ENCODE measurements around the gene BTBD19. TPM values are rescaled to one million over a fixed set of nuclear protein-coding genes. Genes with fewer than 3 reads are reported as not detected.

The BTBD19 gene
- total RNA-seq, 1 experiment from 2014 or later: 11.6 TPM

- Histone ChIP-seq H3K27me3 (ENCODE audit: insufficient read depth, low read length) (no peaks in the 10 kb centered on the region), H3K79me2 (ENCODE audit: insufficient read depth, low read length) (no peaks in the 10 kb centered on the region), H3K36me3 (ENCODE audit: control insufficient read depth in 1 of 2, insufficient read depth in 2 of 2, low read length in 2 of 2) (no peaks in the 10 kb centered on the region), H2AFZ (ENCODE audit: low read depth, low read length, poor library complexity, severe bottlenecking) (no peak overlapping the region), H3K9me3 (ENCODE audit: control insufficient read depth in 1 of 2, insufficient read depth in 1 of 2, low read depth in 1 of 2, low read length in 2 of 2) (no peaks in the 10 kb centered on the region), H4K20me1 (ENCODE audit: insufficient read depth) (no peaks in the 10 kb centered on the region), H3K4me1 (ENCODE audit: control insufficient read depth in 1 of 2, insufficient read depth in 2 of 2, low read length in 2 of 2) (peaks cover 12 to 33% of the 10 kb centered on the region in 2 experiments; a peak in 3 of 4 replicates), H3K27ac (ENCODE audit: low read depth, low read length) (no peak overlapping the region), H3K4me3 (replicated peaks in 1 of 2; ENCODE audit: low read depth in 1 of 2, low read length in 2 of 2) (no peak overlapping the region), H3K9ac (ENCODE audit: low read length) (no peak overlapping the region), H3K4me2 (ENCODE audit: low read length) (no peak overlapping the region), H3K9me2 (ENCODE audit: insufficient read depth) (no peaks in the 10 kb centered on the region)
- ChIA-PET RAD21 (ENCODE audit: low non-redundant PET in 1 of 2, low total read pairs in 2 of 2, uncharacterized antibody in 2 of 2, unreplicated experiment in 2 of 2) (no interaction called here), POLR2A (interaction anchor here (1.2 to 4.9 kb wide), 5 partner anchors 9 to 70 kb away, joined by 3 to 43 read pairs (median 7); partner anchors contain the start of genes PLK3 and RNU5D-1), CTCF (interaction anchor here (1.2 kb wide), 1 partner anchor 9 kb away, joined by 4 read pairs; the partner anchor contains the start of gene PLK3)
- intact Hi-C loops (cut with micrococcal nuclease): loop anchor here (5.0 kb wide), 2 partner anchors 511 to 701 kb away; partner anchors contain the start of gene TESK2
- no TSS peak for BruUV-seq (replicated peaks)
- TF ChIP-seq FOSL1 (IDR thresholded peaks at IDR 0.05; ENCODE audit: low read depth): no peak
- no peak for TF ChIP-seq EZH2 (IDR thresholded peaks at IDR 0.05)
- TF ChIP-seq ELF1 (IDR thresholded peaks at IDR 0.05; ENCODE audit: borderline replicate concordance, low read depth): no peak
- TF ChIP-seq ZNF274 (IDR thresholded peaks at IDR 0.05; ENCODE audit: low read depth, low read length): no peak
- no peak for TF ChIP-seq EZH2phosphoT487 (IDR thresholded peaks at IDR 0.05; ENCODE audit: borderline replicate concordance)
- TF ChIP-seq RAD21 (IDR thresholded peaks at IDR 0.05; ENCODE audit: low read depth): no peak
- TF ChIP-seq CEBPB (IDR thresholded peaks at IDR 0.05; ENCODE audit: low read depth): no peak
- TF ChIP-seq SRF (IDR thresholded peaks at IDR 0.05; ENCODE audit: low read depth): no peak
- TF ChIP-seq JUND (IDR thresholded peaks at IDR 0.05): no peak
- no peak for TF ChIP-seq POLR2A (IDR thresholded peaks at IDR 0.05; ENCODE audit: borderline replicate concordance, extremely low read depth, insufficient read depth, insufficient read length)
- TF ChIP-seq SP1 (IDR thresholded peaks at IDR 0.05; ENCODE audit: low read depth): no peak
- TF ChIP-seq CTCF (IDR thresholded peaks at IDR 0.05 in 2 of 3, conservative IDR thresholded peaks at IDR 0.05 in 1 of 3; ENCODE audit: borderline replicate concordance in 1 of 3, insufficient read depth in 1 of 3, low read depth in 2 of 3, low read length in 2 of 3): no peak
- no peak for TF ChIP-seq ZFX (IDR thresholded peaks at IDR 0.05)
- no peak for TF ChIP-seq EGR1 (IDR thresholded peaks at IDR 0.05; ENCODE audit: low read depth)
- no peak for TF ChIP-seq TCF7L2 (IDR thresholded peaks at IDR 0.05; ENCODE audit: borderline replicate concordance, extremely low read depth, insufficient read depth, insufficient read length)
- TF ChIP-seq YY1 (IDR thresholded peaks at IDR 0.05; ENCODE audit: extremely low read depth, insufficient replicate concordance, low read depth, low read length): no peak
- no peak for TF ChIP-seq POLR2AphosphoS5 (IDR thresholded peaks at IDR 0.05; ENCODE audit: low read depth, low read length)
- ATAC-seq: no peak
- no peak for DNase-seq (ENCODE audit: low read depth, low spot score)
These were observed 17.1 kb upstream of the BTBD19 start for GRCh38 chr1:44790968-44791801.

Measured in HCT116 (cell line).